ENCODE data around the gene PPP6R2.

GRCh38 chr22:50367778-50368500 is 24.8 kb downstream of the PPP6R2 start:
- no peak for TF ChIP-seq CTCF (IDR thresholded peaks at IDR 0.05 in 8 of 11, conservative IDR thresholded peaks at IDR 0.05 in 3 of 11)
- TF ChIP-seq POLR2A (IDR thresholded peaks at IDR 0.05) = no peak
- TF ChIP-seq POLR2AphosphoS5 (IDR thresholded peaks at IDR 0.05) = no peak

All from spleen (tissue), 7 donors.